Mesendoderm (in vitro differentiated cells): ENCODE data around the gene PPM1J.

Experiments used
- DNase-seq: peaks from one replicate; pipeline ENCODE4 v3.0.0; 2013
- H2AK5ac ChIP-seq: 2 replicates; pipeline ENCODE4 v1.6.1; 2013; ENCODE audit warnings: low read length, inconsistent platforms
- H2BK120ac ChIP-seq: 2 replicates; pipeline ENCODE4 v1.6.1; 2013; ENCODE audit warnings: low read depth, mild to moderate bottlenecking, low read length, moderate library complexity, mixed read lengths
- H2BK15ac ChIP-seq: replicated peaks from 2 replicates; pipeline ENCODE4 v1.6.1; 2013; ENCODE audit warnings: low read depth, mild to moderate bottlenecking, moderate library complexity
- H2BK5ac ChIP-seq: 2 replicates; pipeline ENCODE4 v1.6.1; 2013; ENCODE audit warnings: low read length, inconsistent platforms
- H3K18ac ChIP-seq: 2 replicates; pipeline ENCODE4 v1.6.1; 2013; ENCODE audit warnings: mild to moderate bottlenecking, low read length, mixed read lengths
- H3K23ac ChIP-seq: one replicate; pipeline ENCODE4 v1.6.1; 2013; ENCODE audit warnings: low read length
- H3K27ac ChIP-seq: 2 replicates; pipeline ENCODE4 v1.5.1; 2013; ENCODE audit warnings: low read depth, mild to moderate bottlenecking, inconsistent platforms, low read length, moderate library complexity
- H3K27me3 ChIP-seq: 2 replicates; pipeline ENCODE4 v1.6.1; 2013; ENCODE audit warnings: low read length, control low read depth, mild to moderate bottlenecking, inconsistent platforms; ENCODE audit not compliant: insufficient read depth, poor library complexity
- H3K36me3 ChIP-seq: 2 replicates; pipeline ENCODE4 v1.6.1; 2013; ENCODE audit warnings: low read length, inconsistent platforms; ENCODE audit not compliant: control insufficient read depth, insufficient read depth
- H3K4ac ChIP-seq: one replicate; pipeline ENCODE4 v1.6.1; 2013; ENCODE audit warnings: low read depth, mild to moderate bottlenecking, low read length, moderate library complexity
- H3K4me1 ChIP-seq: 2 replicates; pipeline ENCODE4 v1.6.1; 2013; ENCODE audit warnings: low read depth, low read length, inconsistent platforms; ENCODE audit not compliant: control insufficient read depth
- H3K4me2 ChIP-seq: 2 replicates; pipeline ENCODE4 v1.6.1; 2013; ENCODE audit warnings: low read length
- H3K4me3 ChIP-seq: 2 replicates; pipeline ENCODE4 v1.5.1; 2013; ENCODE audit warnings: mild to moderate bottlenecking, low read length
- H3K56ac ChIP-seq: one replicate; pipeline ENCODE4 v1.6.1; 2013; ENCODE audit warnings: low read length
- H3K79me1 ChIP-seq: 2 replicates; pipeline ENCODE4 v1.6.1; 2013; ENCODE audit warnings: low read length, inconsistent platforms
- H3K79me2 ChIP-seq: 2 replicates; pipeline ENCODE4 v1.6.1; 2013; ENCODE audit warnings: mild to moderate bottlenecking, low read length; ENCODE audit not compliant: control insufficient read depth, insufficient read depth
- H3K9ac ChIP-seq: 2 replicates; pipeline ENCODE4 v1.6.1; 2013; ENCODE audit warnings: low read length, inconsistent platforms
- H4K5ac ChIP-seq: one replicate; pipeline ENCODE4 v1.6.1; 2013; ENCODE audit warnings: low read length
- H4K8ac ChIP-seq: one replicate; pipeline ENCODE4 v1.6.1; 2013; ENCODE audit warnings: low read depth, mild to moderate bottlenecking, control low read depth, low read length, moderate library complexity
- WGBS: extraction: QIAGEN DNeasy Blood & Tissue Kit; methylation state at CpG from one replicate; pipeline ENCODE4 v1.1.7; 2013; ENCODE audit warnings: low lambda C conversion rate, missing lambda C conversion rate; ENCODE audit not compliant: insufficient coverage; ENCODE audit errors: extremely low coverage; 5-methylcytosine and 5-hydroxymethylcytosine counted together

Gene PPM1J

GRCh38 chr1:112676543-112676942 is 38.6 kb downstream of the PPM1J start:
- Histone ChIP-seq H3K18ac (no peak overlapping the region), H2BK15ac (no peak overlapping the region), H2AK5ac (no peak overlapping the region), H3K4me2 (no peak overlapping the region), H3K36me3 (no peaks in the 10 kb centered on the region), H4K8ac (no peak overlapping the region), H3K56ac (no peak overlapping the region), H3K4me3 (no peak overlapping the region), H4K5ac (no peak overlapping the region), H3K4me1 (peaks cover 5% of the 10 kb centered on the region), H3K23ac (no peak overlapping the region), H3K27me3 (no peaks in the 10 kb centered on the region), H3K4ac (no peak overlapping the region), H3K27ac (no peak overlapping the region), H2BK5ac (no peak overlapping the region), H2BK120ac (no peak overlapping the region), H3K79me2 (peaks cover 2% of the 10 kb centered on the region), H3K79me1 (peaks cover 7% of the 10 kb centered on the region), H3K9ac (no peak overlapping the region)
- no CpG with 5 or more reads among the region's 3 CpGs for WGBS
- DNase-seq, result no peak

GRCh38 chr1:112675728-112676381 is 39.3 kb downstream of the PPM1J start:
- Histone ChIP-seq H3K4me2 (peak overlapping the region; percentile 49), H3K4me3 (peak overlapping the region; percentile 77), H3K36me3 (no peaks in the 10 kb centered on the region), H4K8ac (no peak overlapping the region), H4K5ac (no peak overlapping the region), H3K9ac (peak overlapping the region; percentile 88), H3K18ac (peak overlapping the region; percentile 85), H3K27ac (no peak overlapping the region), H2BK5ac (no peak overlapping the region), H3K56ac (peak overlapping the region; percentile 95), H3K4me1 (peaks cover 5% of the 10 kb centered on the region), H2BK120ac (no peak overlapping the region), H3K79me1 (peaks cover 7% of the 10 kb centered on the region), H2AK5ac (no peak overlapping the region), H2BK15ac (no peak overlapping the region), H3K23ac (no peak overlapping the region), H3K79me2 (peaks cover 2% of the 10 kb centered on the region), H3K4ac (no peak overlapping the region), H3K27me3 (no peaks in the 10 kb centered on the region)
- WGBS, result no CpG with 5 or more reads among the region's 7 CpGs
- DNase-seq, result no peak

GRCh38 chr1:112674986-112675727 is 40.0 kb downstream of the PPM1J start:
- H2BK120ac ChIP-seq, result peak overlapping the region; percentile 51
- peak overlapping the region; percentile 77 for H3K4me3 ChIP-seq
- H2BK15ac ChIP-seq, result no peak overlapping the region
- peaks cover 5% of the 10 kb centered on the region for H3K4me1 ChIP-seq
- H3K4me2 ChIP-seq, result peak overlapping the region; percentile 89
- peaks cover 2% of the 10 kb centered on the region for H3K79me2 ChIP-seq
- peak overlapping the region; percentile 77 for H3K27ac ChIP-seq
- peaks cover 7% of the 10 kb centered on the region for H3K79me1 ChIP-seq
- no peak overlapping the region for H4K8ac ChIP-seq
- H3K23ac ChIP-seq, result peak overlapping the region; percentile 60
- no peak overlapping the region for H2BK5ac ChIP-seq
- H3K36me3 ChIP-seq, result no peaks in the 10 kb centered on the region
- H3K9ac ChIP-seq, result peak overlapping the region; percentile 88
- DNase-seq, result peak; percentile 70
- no peak overlapping the region for H2AK5ac ChIP-seq
- H3K18ac ChIP-seq, result peak overlapping the region; percentile 85
- no CpG with 5 or more reads among the region's 68 CpGs for WGBS
- no peaks in the 10 kb centered on the region for H3K27me3 ChIP-seq
- peak overlapping the region; percentile 5 for H3K4ac ChIP-seq
- H3K56ac ChIP-seq, result peak overlapping the region; percentile 95
- H4K5ac ChIP-seq, result no peak overlapping the region

- Histone ChIP-seq H3K27ac (peak within 1 kb of the TSS; percentile 77), H2AK5ac (no peak within 1 kb of the TSS), H3K27me3 (no peaks in the 10 kb centered on the region), H3K9ac (peak within 1 kb of the TSS; percentile 88), H3K79me2 (peaks cover 2% of the 10 kb centered on the region), H3K4me3 (peak within 1 kb of the TSS; percentile 77), H3K4me1 (peaks cover 5% of the 10 kb centered on the region), H3K56ac (peak within 1 kb of the TSS; percentile 95), H3K4ac (peak within 1 kb of the TSS; percentile 5), H4K5ac (no peak within 1 kb of the TSS), H2BK120ac (peak within 1 kb of the TSS; percentile 51), H2BK15ac (no peak within 1 kb of the TSS), H3K36me3 (no peaks in the 10 kb centered on the region), H3K23ac (peak within 1 kb of the TSS; percentile 60), H2BK5ac (peak within 1 kb of the TSS; percentile 82), H3K79me1 (peaks cover 7% of the 10 kb centered on the region), H4K8ac (no peak within 1 kb of the TSS), H3K4me2 (peak within 1 kb of the TSS; percentile 89), H3K18ac (peak within 1 kb of the TSS; percentile 85)
- peak; percentile 94 for DNase-seq
- WGBS, result no CpG with 5 or more reads among the region's 30 CpGs
Observed at GRCh38 chr1:112674440-112674985, 40.6 kb downstream of the PPM1J start, which contains the start of gene MOV10. MOV10 (plus strand) TSS chr1:112674659; CDS start chr1:112674913, 254 bp downstream.

- peak overlapping the region; percentile 95 for H3K56ac ChIP-seq
- peak; percentile 59 for DNase-seq
- no peak overlapping the region for H2BK120ac ChIP-seq
- peak overlapping the region; percentile 77 for H3K18ac ChIP-seq
- H3K4me1 ChIP-seq, result peaks cover 5% of the 10 kb centered on the region
- H3K4me2 ChIP-seq, result peak overlapping the region; percentile 89
- no peak overlapping the region for H3K4ac ChIP-seq
- peak overlapping the region; percentile 77 for H3K4me3 ChIP-seq
- no peak overlapping the region for H4K5ac ChIP-seq
- peak overlapping the region; percentile 88 for H3K9ac ChIP-seq
- H3K23ac ChIP-seq, result peak overlapping the region; percentile 6
- H3K36me3 ChIP-seq, result no peaks in the 10 kb centered on the region
- H2AK5ac ChIP-seq, result no peak overlapping the region
- no peak overlapping the region for H2BK15ac ChIP-seq
- H3K27ac ChIP-seq, result peak overlapping the region; percentile 77
- peak overlapping the region; percentile 82 for H2BK5ac ChIP-seq
- H4K8ac ChIP-seq, result no peak overlapping the region
- WGBS, result no CpG with 5 or more reads among the region's 18 CpGs
- H3K79me2 ChIP-seq, result peaks cover 2% of the 10 kb centered on the region
- H3K27me3 ChIP-seq, result no peaks in the 10 kb centered on the region
- peaks cover 4% of the 10 kb centered on the region for H3K79me1 ChIP-seq
Observed at GRCh38 chr1:112673592-112674439, 41.3 kb downstream of the PPM1J start.
